ENCODE results near the gene ZNHIT2.

GRCh38 chr11:65131417-65131776 lies 13.9 kb upstream of the ZNHIT2 start:
- no peak for TF ChIP-seq CTCF (IDR thresholded peaks at IDR 0.05; ENCODE audit: control extremely low read depth in 1 of 3, insufficient read depth in 1 of 3, low read depth in 1 of 3, low read length in 3 of 3)
- no peak for TF ChIP-seq CHD1 (IDR thresholded peaks at IDR 0.05; ENCODE audit: low read depth, low read length)
- no peak for TF ChIP-seq TEAD4 (IDR thresholded peaks at IDR 0.05; ENCODE audit: low read depth, low read length)
- no peak for TF ChIP-seq PHF8 (conservative IDR thresholded peaks at IDR 0.05; ENCODE audit: low read depth, low read length)
